K562 (cell line): ENCODE data around the gene ASB6.

Experiments
- CEBPB ChIP-seq: fragments of 450-650 bp; IDR thresholded peaks from 2 replicates; pipeline ENCODE4 v1.6.1; 2016; ENCODE audit warnings: missing genetic modification characterization, missing compliant biosample characterization
- CTCF ChIP-seq, 3 experiments: IDR thresholded peaks in 2 of 3; conservative IDR thresholded peaks in 1 of 3; 2 replicates each; pipeline ENCODE4 v1.5.1; 2011 to 2012; ENCODE audit warnings: low read length in 3 of 3, mild to moderate bottlenecking in 3 of 3, control low read depth in 2 of 3, improper control_type of control experiment in 1 of 3, inconsistent platforms in 1 of 3, low read depth in 1 of 3, mixed read lengths in 1 of 3, moderate library complexity in 1 of 3; ENCODE audit not compliant: insufficient read depth in 2 of 3
- E2F6 ChIP-seq, 2 experiments: IDR thresholded peaks; 2 replicates each; pipeline ENCODE4 v1.6.1; 2011; ENCODE audit warnings: borderline replicate concordance in 1 of 2, control low read depth in 1 of 2, low read depth in 1 of 2, low read length in 1 of 2, mild to moderate bottlenecking in 1 of 2, mixed read lengths in 1 of 2, moderate library complexity in 1 of 2; ENCODE audit not compliant: insufficient read depth in 1 of 2, insufficient read length in 1 of 2, poor library complexity in 1 of 2, severe bottlenecking in 1 of 2; ENCODE audit errors: extremely low read depth in 1 of 2
- EP300 ChIP-seq: IDR thresholded peaks from 2 replicates; pipeline ENCODE4 v1.6.1; 2012; ENCODE audit warnings: low read length, improper control_type of control experiment
- FIP1L1 ChIP-seq: fragments of 200-400 bp; formaldehyde crosslinking; IDR thresholded peaks from 2 replicates; pipeline ENCODE4 v1.6.1; 2018; ENCODE audit warnings: mild to moderate bottlenecking, low read depth, low read length; ENCODE audit not compliant: poor library complexity, severe bottlenecking
- FOXA1 ChIP-seq: fragments of 450-650 bp; IDR thresholded peaks from 2 replicates; pipeline ENCODE4 v1.6.1; 2016; ENCODE audit warnings: mild to moderate bottlenecking, borderline replicate concordance
- MAZ ChIP-seq, 2 experiments: fragments of 450-650 bp in 1 of 2; sonication (generic) in 1 of 2; formaldehyde crosslinking; IDR thresholded peaks in 1 of 2; conservative IDR thresholded peaks in 1 of 2; 2 replicates each; pipeline versions ENCODE4 v1.4.0 to v1.5.0; 2020; ENCODE audit warnings: mild to moderate bottlenecking in 1 of 2, missing genetic modification reagents in 1 of 2
- NFXL1 ChIP-seq: fragments of 450-650 bp; formaldehyde crosslinking; IDR thresholded peaks from 2 replicates; pipeline ENCODE4 v1.4.0; 2021; ENCODE audit warnings: mild to moderate bottlenecking
- TFAP4 ChIP-seq: sonication (generic); formaldehyde crosslinking; IDR thresholded peaks from 2 replicates; pipeline ENCODE4 v1.8.0; 2022; ENCODE audit warnings: missing genetic modification reagents, mild to moderate bottlenecking, moderate library complexity, borderline replicate concordance
- ZFP36 ChIP-seq: fragments of 150-350 bp; IDR thresholded peaks from 2 replicates; pipeline ENCODE4 v1.6.1; 2018; ENCODE audit warnings: low read length, low read depth; ENCODE audit not compliant: partially characterized antibody

GRCh38 chr9:129673602-129674001, 31.7 kb upstream of the ASB6 start:
- TF ChIP-seq CEBPB (tag): no peak
- TF ChIP-seq EP300: no peak
- TF ChIP-seq NFXL1 (CRISPR knock-in tag): no peak
- TF ChIP-seq MAZ (CRISPR knock-in tag; conservative IDR thresholded peaks at IDR 0.05 in 1 of 2, IDR thresholded peaks at IDR 0.05 in 1 of 2): no peak
- no peak for TF ChIP-seq FIP1L1
- TF ChIP-seq CTCF (IDR thresholded peaks at IDR 0.05 in 2 of 3, conservative IDR thresholded peaks at IDR 0.05 in 1 of 3; ENCODE audit: insufficient read depth in 2 of 3, low read depth in 1 of 3, low read length in 3 of 3): no peak
- no peak for TF ChIP-seq TFAP4 (CRISPR knock-in tag)
- TF ChIP-seq E2F6 (IDR thresholded peaks at IDR 0.05; ENCODE audit: borderline replicate concordance in 1 of 2, extremely low read depth in 1 of 2, insufficient read depth in 1 of 2, insufficient read length in 1 of 2, low read depth in 1 of 2, low read length in 1 of 2, poor library complexity in 1 of 2, severe bottlenecking in 1 of 2): no peak
- no peak for TF ChIP-seq ZFP36
- TF ChIP-seq FOXA1: no peak
